ENCODE measurements around the gene PGAM2. TPM values are rescaled to one million over a fixed set of nuclear protein-coding genes. Genes with fewer than 3 reads are reported as not detected.
A peak's percentile ranks its signal among the peaks of the same experiment; 100 is the strongest.

Gene PGAM2
- total RNA-seq, 1 experiment from 2014 or later, result 2.4 TPM

GRCh38 chr7:44105832-44106231 lies 40.5 kb upstream of the PGAM2 start:
- no peak for ATAC-seq
- POLR2A ChIA-PET, result no interaction called here
- TF ChIP-seq ZNF281 (CRISPR knock-in tag; IDR thresholded peaks at IDR 0.05), result no peak
- no peak for TF ChIP-seq ZNF416 (CRISPR knock-in tag; IDR thresholded peaks at IDR 0.05)
- TF ChIP-seq ZNF121 (CRISPR knock-in tag; IDR thresholded peaks at IDR 0.05), result no peak
- TF ChIP-seq CREB1 (CRISPR knock-in tag; IDR thresholded peaks at IDR 0.05), result no peak
- TF ChIP-seq ZNF425 (CRISPR knock-in tag; conservative IDR thresholded peaks at IDR 0.05), result no peak
- TF ChIP-seq ARID4B (CRISPR knock-in tag; IDR thresholded peaks at IDR 0.05; ENCODE audit: borderline replicate concordance), result no peak
- no peak for TF ChIP-seq ZBTB21 (CRISPR knock-in tag; IDR thresholded peaks at IDR 0.05; ENCODE audit: borderline replicate concordance)
- no peak for TF ChIP-seq FOXP4 (CRISPR knock-in tag; IDR thresholded peaks at IDR 0.05)
- no peak for TF ChIP-seq EMX1 (CRISPR knock-in tag; IDR thresholded peaks at IDR 0.05)
- no peak for TF ChIP-seq JUN (CRISPR knock-in tag; IDR thresholded peaks at IDR 0.05)
- no peak for TF ChIP-seq E2F4 (CRISPR knock-in tag; IDR thresholded peaks at IDR 0.05; ENCODE audit: borderline replicate concordance, low read depth)
- no peak for TF ChIP-seq ZNF512 (CRISPR knock-in tag; IDR thresholded peaks at IDR 0.05; ENCODE audit: borderline replicate concordance)
- TF ChIP-seq TCF7 (CRISPR knock-in tag; IDR thresholded peaks at IDR 0.05; ENCODE audit: low read depth), result no peak
- no peak for TF ChIP-seq FOXP1 (CRISPR knock-in tag; IDR thresholded peaks at IDR 0.05; ENCODE audit: borderline replicate concordance)
- no peak for TF ChIP-seq TEAD4 (CRISPR knock-in tag; IDR thresholded peaks at IDR 0.05)
- Mint-ChIP-seq H3K9me3 (no peaks in the 10 kb centered on the region), H3K4me1 (peaks cover 12% of the 10 kb centered on the region), H3K27ac (no peak overlapping the region), H3K27me3 (ENCODE audit: low read depth) (peaks cover 24% of the 10 kb centered on the region), H3K36me3 (peaks cover 2% of the 10 kb centered on the region; the same call in 1 of the 2 replicates), H3K4me3 (peak overlapping the region; percentile 70)
- CTCF ChIA-PET, result interaction anchor here (1.2 to 2.2 kb wide), 5 partner anchors 10 to 91 kb away, joined by 4 to 13 read pairs (median 5); partner anchors contain the start of gene PGAM2
- DNase-seq (ENCODE audit: low spot score), result no peak

Data from WTC11 (cell line).